Suprapubic skin (tissue), 3 donors: ENCODE data around the gene ZNF362.

Source experiments
- EP300 ChIP-seq: sonication (generic); formaldehyde crosslinking; IDR thresholded peaks from one replicate; pipeline ENCODE4 v1.6.1; 2017; ENCODE audit warnings: antibody characterized with exemption
- POLR2A ChIP-seq, 2 donors: fragments of 450-650 bp; IDR thresholded peaks; one replicate each; pipeline ENCODE4 v1.6.1; 2017; ENCODE audit warnings: antibody characterized with exemption in 2 of 2, mild to moderate bottlenecking in 2 of 2, moderate library complexity in 2 of 2
- TF ChIP-seq, protein P1 (sequence below), 2 donors: fragments of 200-600 bp in 1 of 2; fragments of 450-650 bp in 1 of 2; sonication (generic) in 1 of 2; IDR thresholded peaks; one replicate each; pipeline ENCODE4 v1.5.1; 2016 to 2019; ENCODE audit warnings: antibody characterized with exemption in 2 of 2, mild to moderate bottlenecking in 1 of 2, moderate library complexity in 1 of 2

DNA sequence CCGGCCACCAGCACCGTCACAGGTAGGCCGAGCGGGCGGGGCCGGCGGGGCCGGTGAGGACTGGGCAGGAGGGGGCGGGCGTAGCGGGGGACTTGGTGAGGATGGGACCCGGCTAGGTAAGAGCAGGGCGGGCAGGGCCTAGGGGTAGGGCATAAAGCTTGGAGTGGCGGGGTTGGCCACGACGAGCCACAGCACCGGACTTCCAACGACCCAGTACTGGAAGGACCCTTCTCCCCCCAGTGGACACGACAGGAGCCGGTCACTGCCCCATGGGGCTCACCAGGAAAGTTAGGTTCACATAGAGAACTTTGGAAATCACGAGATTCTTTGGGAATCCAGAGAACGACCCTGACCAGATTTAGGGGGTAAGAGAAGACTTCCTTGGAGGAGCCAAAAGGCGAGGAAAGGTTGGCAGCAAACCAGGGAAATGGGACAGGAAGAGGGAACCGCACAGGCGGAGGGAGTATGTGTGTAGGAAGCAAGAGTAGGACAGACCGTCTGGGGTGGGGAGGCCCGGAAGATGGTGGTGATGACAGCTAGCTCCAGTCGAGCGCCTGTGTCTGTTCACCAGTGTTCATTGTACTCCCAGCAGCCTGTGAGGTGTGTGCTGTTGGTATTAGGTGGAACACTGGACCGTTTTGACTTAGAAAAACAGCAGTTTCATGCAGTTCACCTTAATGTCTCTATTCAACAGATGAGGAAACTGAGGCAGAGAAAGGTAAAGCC, 20.4 kb downstream of the ZNF362 start:
- TF ChIP-seq, protein P1, sequence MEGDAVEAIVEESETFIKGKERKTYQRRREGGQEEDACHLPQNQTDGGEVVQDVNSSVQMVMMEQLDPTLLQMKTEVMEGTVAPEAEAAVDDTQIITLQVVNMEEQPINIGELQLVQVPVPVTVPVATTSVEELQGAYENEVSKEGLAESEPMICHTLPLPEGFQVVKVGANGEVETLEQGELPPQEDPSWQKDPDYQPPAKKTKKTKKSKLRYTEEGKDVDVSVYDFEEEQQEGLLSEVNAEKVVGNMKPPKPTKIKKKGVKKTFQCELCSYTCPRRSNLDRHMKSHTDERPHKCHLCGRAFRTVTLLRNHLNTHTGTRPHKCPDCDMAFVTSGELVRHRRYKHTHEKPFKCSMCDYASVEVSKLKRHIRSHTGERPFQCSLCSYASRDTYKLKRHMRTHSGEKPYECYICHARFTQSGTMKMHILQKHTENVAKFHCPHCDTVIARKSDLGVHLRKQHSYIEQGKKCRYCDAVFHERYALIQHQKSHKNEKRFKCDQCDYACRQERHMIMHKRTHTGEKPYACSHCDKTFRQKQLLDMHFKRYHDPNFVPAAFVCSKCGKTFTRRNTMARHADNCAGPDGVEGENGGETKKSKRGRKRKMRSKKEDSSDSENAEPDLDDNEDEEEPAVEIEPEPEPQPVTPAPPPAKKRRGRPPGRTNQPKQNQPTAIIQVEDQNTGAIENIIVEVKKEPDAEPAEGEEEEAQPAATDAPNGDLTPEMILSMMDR (IDR thresholded peaks at IDR 0.05): no peak
- TF ChIP-seq EP300 (no peak), POLR2A (IDR thresholded peaks at IDR 0.05) (no peak)
